HL-60 (cell line): ENCODE results near the gene DLD.

Experiments used
- DNase-seq, 2 experiments: peaks; one replicate each; pipeline ENCODE4 v3.0.0-alpha.2; 2010 to 2020; ENCODE audit warnings: low read depth in 1 of 2, low spot score in 1 of 2
- H3K27ac ChIP-seq: fragments of 250-450 bp; sonication (Bioruptor Pico); replicated peaks from 2 replicates; pipeline ENCODE4 v1.5.1; 2020; ENCODE audit warnings: mild to moderate bottlenecking, moderate library complexity
- H3K27me3 ChIP-seq: fragments of 250-450 bp; sonication (Bioruptor Pico); 2 replicates; pipeline ENCODE4 v1.5.1; 2021; ENCODE audit warnings: mild to moderate bottlenecking, moderate library complexity; ENCODE audit not compliant: insufficient read depth, poor library complexity, severe bottlenecking
- H3K4me3 ChIP-seq: replicated peaks from 2 replicates; pipeline ENCODE4 v1.5.1; 2011; ENCODE audit warnings: mild to moderate bottlenecking, control low read depth, low read length; ENCODE audit not compliant: insufficient read depth
- CTCF ChIP-seq: IDR thresholded peaks from one replicate; pipeline ENCODE4 v1.5.1; 2011; ENCODE audit warnings: low read length, control low read depth, inconsistent platforms; ENCODE audit not compliant: insufficient read depth
- GABPA ChIP-seq: IDR thresholded peaks from 2 replicates; pipeline ENCODE4 v1.6.1; 2012; ENCODE audit warnings: low read depth
- POLR2AphosphoS5 ChIP-seq: IDR thresholded peaks from 2 replicates; pipeline ENCODE4 v1.6.1; 2012; ENCODE audit warnings: low read depth
- REST ChIP-seq: IDR thresholded peaks from 2 replicates; pipeline ENCODE4 v1.6.1; 2012; ENCODE audit warnings: low read depth; ENCODE audit not compliant: insufficient replicate concordance
- SPI1 ChIP-seq: IDR thresholded peaks from 2 replicates; pipeline ENCODE4 v1.6.1; 2012; ENCODE audit warnings: low read depth, mild to moderate bottlenecking, borderline replicate concordance

Gene DLD

DNA sequence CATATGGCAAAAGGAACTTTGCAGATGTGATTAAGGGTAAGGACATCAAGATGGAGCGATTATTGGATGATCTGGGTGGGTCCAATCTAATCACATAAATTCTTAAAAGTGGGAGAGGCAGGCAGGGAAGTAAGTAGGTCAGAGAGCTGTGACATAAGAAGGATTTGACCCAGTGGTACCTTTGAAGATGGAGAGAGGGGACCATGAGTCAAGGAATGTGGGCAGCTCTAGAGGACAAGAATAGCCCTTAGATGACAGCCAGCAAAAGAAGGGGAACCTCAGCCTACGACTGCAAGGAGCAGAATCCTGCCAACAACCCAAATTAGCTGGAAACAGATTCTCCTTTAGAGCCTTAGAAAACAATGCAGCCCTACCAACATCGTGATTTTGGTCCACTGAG, 77.5 kb downstream of the DLD start:
- H3K27me3 ChIP-seq = no peaks in the 10 kb centered on the region
- TF ChIP-seq SPI1 (no peak), REST (no peak), GABPA (no peak), CTCF (no peak)
- no peak overlapping the region for H3K4me3 ChIP-seq
- no peak overlapping the region for H3K27ac ChIP-seq
- DNase-seq = no peak

GRCh38 chr7:107969856-107970255, 78.9 kb downstream of the DLD start:
- TF ChIP-seq CTCF = no peak
- no peak for TF ChIP-seq POLR2AphosphoS5
- TF ChIP-seq SPI1 = no peak
- no peak for TF ChIP-seq REST
- TF ChIP-seq GABPA = no peak
- Histone ChIP-seq H3K27ac (no peak overlapping the region), H3K27me3 (no peaks in the 10 kb centered on the region), H3K4me3 (no peak overlapping the region)
- no peak for DNase-seq
